HS-27A (cell line): Measurements from ENCODE around the gene DNAH14.
"Not testable (repeated sequence)": the region's sequence is repeated elsewhere in the genome, so short reads cannot be mapped to it uniquely, and the experiment has no call there.

Experiments used
- DNase-seq: peaks from one replicate; pipeline ENCODE4 v3.0.0-alpha.2; 2012; ENCODE audit warnings: low read depth, missing footprints

The DNAH14 gene

DNA sequence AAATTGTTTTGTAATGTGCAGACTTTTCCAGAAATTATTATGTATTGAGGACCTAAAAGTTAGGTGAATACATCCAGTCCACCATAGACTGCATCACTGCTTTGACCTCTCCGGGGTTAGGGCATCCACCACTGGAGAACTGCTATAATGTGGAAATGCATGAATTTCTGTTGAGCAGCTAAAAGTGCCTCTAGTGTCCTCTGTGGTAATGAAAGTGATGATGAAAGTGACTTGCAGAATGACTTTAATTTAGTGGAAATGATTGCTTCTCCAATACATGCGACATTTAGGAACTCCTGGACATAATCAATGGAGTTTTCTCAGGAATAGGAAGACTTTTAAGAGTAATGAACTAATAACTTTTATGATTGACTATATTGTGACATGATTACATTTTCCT lies 327.6 kb downstream of the DNAH14 start:
- DNase-seq: no peak

DNA sequence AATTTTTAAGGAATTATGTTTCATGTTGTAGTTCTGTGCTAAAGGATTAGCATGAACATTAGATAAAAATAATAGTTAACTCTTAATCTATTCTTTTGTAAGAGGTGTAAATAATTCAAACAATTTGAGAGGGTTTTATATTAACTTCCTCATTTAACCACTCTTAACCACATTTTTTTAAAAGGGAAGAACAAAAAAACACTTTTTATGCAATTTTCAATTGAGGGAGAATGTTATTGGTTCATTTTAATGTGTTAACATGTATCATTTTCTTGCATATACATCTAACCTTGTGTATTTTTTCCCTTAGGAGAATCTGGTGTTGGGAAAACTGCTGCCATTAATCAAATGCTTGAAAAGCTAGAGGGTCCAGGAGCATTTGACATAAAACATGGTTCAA lies 329.3 kb downstream of the DNAH14 start:
- DNase-seq: no peak

DNA sequence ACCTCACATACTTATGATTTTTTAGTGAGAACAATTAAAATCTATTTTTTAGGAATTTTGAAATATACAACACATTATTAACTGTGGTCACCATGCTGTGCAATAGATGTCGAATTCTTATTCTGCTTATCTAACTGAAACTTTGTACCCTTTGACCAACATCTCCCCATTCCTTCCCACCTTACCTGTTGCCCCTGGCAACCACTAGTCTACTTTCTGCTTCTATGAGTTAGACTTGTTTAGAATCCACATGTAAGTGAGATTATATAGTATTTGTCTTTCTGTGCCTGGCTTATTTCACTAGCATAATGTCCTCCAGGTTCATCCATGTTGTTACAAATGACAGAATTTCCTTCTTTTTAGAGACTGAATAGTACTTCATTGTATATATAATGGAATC lies 330.1 kb downstream of the DNAH14 start:
- DNase-seq: no peak

DNA sequence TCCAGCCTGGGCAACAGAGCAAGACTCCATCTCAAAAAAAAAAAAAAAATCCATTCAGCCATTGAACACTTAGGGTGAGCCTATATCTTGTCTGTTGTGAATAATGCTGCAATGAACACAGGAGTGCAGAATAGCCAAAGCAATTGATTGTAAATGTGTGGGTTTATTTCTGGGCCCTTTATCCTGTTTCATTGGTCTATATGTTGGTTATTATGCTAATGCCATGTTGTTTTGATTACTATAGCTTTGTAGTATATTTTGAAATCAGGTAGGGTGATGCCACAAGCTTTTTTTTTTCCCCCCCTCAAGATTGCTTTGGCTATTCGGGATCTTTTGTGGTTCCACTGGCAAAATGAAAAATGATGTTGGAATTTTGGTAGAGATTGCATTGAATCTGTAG lies 330.8 kb downstream of the DNAH14 start:
- no peak for DNase-seq

DNA sequence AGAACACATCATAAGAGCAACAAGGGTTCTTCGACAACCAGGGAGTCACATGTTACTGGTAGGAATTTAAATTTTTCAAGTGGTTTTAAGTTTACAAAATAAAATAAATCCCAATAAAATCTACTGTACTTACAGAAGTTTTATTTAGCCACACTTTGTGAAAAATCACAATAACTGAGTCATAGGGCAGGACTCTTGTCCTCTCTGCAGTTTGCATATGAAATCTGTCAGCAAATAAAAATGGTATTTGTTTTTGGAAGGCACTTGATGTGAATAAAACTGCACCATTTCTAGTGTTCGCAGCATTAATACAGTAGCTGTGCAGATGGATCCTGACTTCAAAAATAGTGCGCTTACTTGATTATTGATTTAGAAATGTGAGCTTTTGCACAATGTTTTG lies 348.0 kb downstream of the DNAH14 start:
- DNase-seq: no peak

GRCh38 chr1:225280563-225280962 lies 351.1 kb downstream of the DNAH14 start:
- DNase-seq: no peak

DNA sequence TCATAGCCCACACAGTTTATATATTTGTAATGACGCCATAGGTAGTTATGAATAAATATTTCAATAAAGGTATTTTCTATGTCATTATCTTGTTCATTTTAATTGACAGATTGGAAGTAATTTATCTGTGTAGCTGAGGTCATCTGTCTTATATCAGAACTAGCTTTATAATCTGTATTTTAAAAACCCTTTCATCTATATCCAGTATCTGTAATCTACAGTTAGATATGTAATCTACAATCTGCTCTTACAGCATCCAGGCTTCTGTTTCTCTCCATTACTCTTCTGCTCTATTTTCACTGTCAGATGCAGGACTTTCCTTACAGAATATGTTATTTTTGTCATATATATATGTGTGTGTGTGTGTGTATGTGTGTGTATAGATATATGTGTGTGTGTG lies 360.8 kb downstream of the DNAH14 start:
- no peak for DNase-seq

GRCh38 chr1:225299624-225300023 lies 370.1 kb downstream of the DNAH14 start:
- DNase-seq: no peak

GRCh38 chr1:225300381-225300780 lies 370.9 kb downstream of the DNAH14 start:
- DNase-seq: no peak

- DNase-seq: no peak
Measured at GRCh38 chr1:225304996-225305395, 375.5 kb downstream of the DNAH14 start.

DNA sequence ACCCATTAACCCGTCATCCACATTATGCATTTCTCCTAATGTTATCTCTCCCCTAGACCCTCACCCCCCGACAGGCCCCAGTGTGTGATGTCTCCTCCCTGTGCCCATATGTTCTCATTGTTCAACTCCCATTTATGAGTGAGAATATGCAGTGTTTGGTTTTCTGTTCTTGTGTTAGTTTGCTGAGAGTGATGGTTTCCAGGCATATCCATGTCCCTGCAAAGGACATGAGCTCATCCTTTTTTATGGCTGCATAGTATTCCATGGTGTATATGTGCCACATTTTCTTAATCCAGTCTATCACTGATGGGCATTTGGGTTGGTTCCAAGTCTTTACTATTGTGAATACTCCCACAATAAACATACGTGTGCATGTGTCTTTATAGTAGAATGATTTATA lies 381.1 kb downstream of the DNAH14 start:
- not testable (repeated sequence) for DNase-seq

GRCh38 chr1:225318706-225319575 lies 389.5 kb downstream of the DNAH14 start:
- no peak for DNase-seq

DNA sequence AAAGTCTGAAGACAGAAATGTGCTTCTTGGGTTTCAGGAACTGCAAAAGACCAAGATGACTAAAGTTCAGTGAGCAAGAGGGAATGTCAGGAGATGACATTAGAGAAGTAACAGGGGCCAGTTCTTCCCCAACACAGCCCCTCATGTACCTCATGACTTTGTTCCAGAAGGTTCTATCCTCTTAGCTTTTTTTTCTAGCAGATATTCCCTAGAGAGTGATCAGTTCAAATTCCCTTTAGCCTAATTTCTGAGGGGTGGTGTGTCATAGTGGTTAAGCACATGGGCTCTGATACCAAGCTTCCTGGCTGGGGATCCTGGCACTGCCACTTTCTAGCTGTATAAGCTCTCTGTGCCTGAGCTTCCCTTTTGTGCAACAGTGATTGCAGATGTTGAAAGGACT lies 390.4 kb downstream of the DNAH14 start:
- DNase-seq: no peak

GRCh38 chr1:225321784-225322183 lies 392.3 kb downstream of the DNAH14 start:
- no peak for DNase-seq

GRCh38 chr1:225329041-225329440 lies 399.6 kb downstream of the DNAH14 start:
- no peak for DNase-seq

GRCh38 chr1:225329996-225330395 lies 400.5 kb downstream of the DNAH14 start:
- not testable (repeated sequence) for DNase-seq

DNA sequence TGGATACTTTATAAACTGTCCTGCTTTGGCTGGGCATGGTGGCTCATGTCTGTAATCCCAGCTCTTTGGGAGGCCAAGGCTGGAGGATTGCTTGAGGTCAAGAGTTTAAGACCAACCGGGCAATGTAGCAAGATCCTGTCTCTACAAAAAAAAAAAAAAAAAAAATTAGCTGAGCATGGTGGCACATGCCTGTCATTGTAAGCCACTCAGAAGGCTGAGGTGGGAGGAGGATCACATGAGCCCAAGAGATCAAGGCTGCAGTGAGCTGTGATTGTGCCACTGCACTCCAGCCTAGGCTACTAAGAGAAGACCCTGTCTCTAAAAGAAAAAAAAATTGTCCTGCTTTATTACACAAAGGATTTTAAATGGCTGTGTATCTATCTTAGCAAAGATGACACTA lies 403.2 kb downstream of the DNAH14 start:
- no peak for DNase-seq

GRCh38 chr1:225335098-225335778 lies 405.8 kb downstream of the DNAH14 start:
- DNase-seq: not testable (repeated sequence)

- DNase-seq: no peak
Measured at GRCh38 chr1:225338545-225338944, 409.1 kb downstream of the DNAH14 start.

GRCh38 chr1:225341642-225342041 lies 412.2 kb downstream of the DNAH14 start:
- no peak for DNase-seq

DNA sequence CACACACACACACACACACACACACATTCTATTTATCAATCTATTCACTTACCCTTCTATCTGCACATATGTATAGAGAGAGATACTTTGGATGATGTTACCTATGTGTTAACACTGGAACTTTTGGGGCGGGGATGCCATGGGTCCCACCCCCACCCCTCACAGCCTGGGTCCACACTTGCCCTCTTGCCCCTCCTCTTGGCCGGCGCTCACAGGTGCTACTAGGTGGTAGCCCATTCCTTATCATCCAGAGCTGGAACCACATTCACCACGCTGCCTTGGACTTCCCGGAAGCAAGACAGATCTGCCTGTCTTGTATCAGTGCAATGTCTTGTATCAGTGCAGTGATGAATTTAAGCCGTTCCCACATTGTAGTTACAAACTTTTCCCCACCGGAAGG lies 413.2 kb downstream of the DNAH14 start:
- no peak for DNase-seq

DNA sequence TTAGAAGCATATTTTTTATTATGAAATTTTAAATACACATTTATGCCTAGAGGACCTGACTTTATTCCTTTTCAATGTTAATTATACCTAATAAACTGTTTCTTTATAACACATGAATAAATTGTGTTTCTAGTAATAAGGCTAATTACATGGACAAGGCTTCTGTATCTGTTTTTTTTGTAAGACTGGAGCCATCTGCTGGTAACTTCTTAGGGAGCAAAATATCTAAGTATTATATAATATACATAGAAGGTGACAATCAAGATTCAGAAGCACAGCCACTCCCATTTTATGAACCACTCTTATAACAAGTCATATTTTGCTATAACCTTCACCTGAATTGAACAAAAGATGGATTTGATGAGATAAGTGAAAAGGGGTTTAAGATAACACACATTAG lies 414.1 kb downstream of the DNAH14 start:
- DNase-seq: no peak

- no peak for DNase-seq
Measured at GRCh38 chr1:225347123-225347683, 417.7 kb downstream of the DNAH14 start.
